Stimulated activated CD8-positive, alpha-beta memory T cell treated with anti-CD3 and anti-CD28 coated beads, Interleukin-4, amount 100 ng/mL, for 1 hour (primary cell): ENCODE results near the gene LRRK1.

Experiments
- DNase-seq, 2 donors: peaks; one replicate each; pipeline ENCODE4 v3.0.0-alpha.2; 2020; ENCODE audit warnings: low read depth in 2 of 2, low spot score in 1 of 2

Gene LRRK1

GRCh38 chr15:101042320-101042719 is 123.2 kb downstream of the LRRK1 start:
- DNase-seq, result no peak

- DNase-seq, result no peak
Observed at GRCh38 chr15:101043011-101043410, 123.9 kb downstream of the LRRK1 start.

GRCh38 chr15:101043911-101044624 is 124.9 kb downstream of the LRRK1 start:
- no peak for DNase-seq

- DNase-seq, result no peak
Observed at GRCh38 chr15:101044625-101045235, 125.6 kb downstream of the LRRK1 start.

GRCh38 chr15:101045236-101045646 is 126.1 kb downstream of the LRRK1 start:
- no peak for DNase-seq

GRCh38 chr15:101045835-101046691 is 126.9 kb downstream of the LRRK1 start:
- no peak for DNase-seq

GRCh38 chr15:101046826-101047225 is 127.7 kb downstream of the LRRK1 start:
- no peak for DNase-seq

- DNase-seq, result no peak
Observed at GRCh38 chr15:101047301-101047781, 128.2 kb downstream of the LRRK1 start.

- DNase-seq, result no peak
Observed at GRCh38 chr15:101048176-101048575, 129.0 kb downstream of the LRRK1 start.

GRCh38 chr15:101048581-101049030 is 129.4 kb downstream of the LRRK1 start:
- DNase-seq, result no peak

- no peak for DNase-seq
Observed at GRCh38 chr15:101049282-101049681, 130.1 kb downstream of the LRRK1 start.

GRCh38 chr15:101049856-101050622 is 130.9 kb downstream of the LRRK1 start:
- DNase-seq, result no peak

- DNase-seq, result no peak
Observed at GRCh38 chr15:101050623-101051290, 131.6 kb downstream of the LRRK1 start.

GRCh38 chr15:101051291-101052030 is 132.3 kb downstream of the LRRK1 start:
- DNase-seq, result no peak

GRCh38 chr15:101052031-101052620 is 133.0 kb downstream of the LRRK1 start:
- DNase-seq, result no peak

GRCh38 chr15:101052681-101053121 is 133.5 kb downstream of the LRRK1 start:
- DNase-seq, result no peak

GRCh38 chr15:101053261-101053660 is 134.1 kb downstream of the LRRK1 start:
- no peak for DNase-seq

- no peak for DNase-seq
Observed at GRCh38 chr15:101054116-101054515, 135.0 kb downstream of the LRRK1 start.

GRCh38 chr15:101054991-101055390 is 135.8 kb downstream of the LRRK1 start:
- DNase-seq, result no peak
